Liver (tissue), 9 donors: ENCODE data around the gene ZNF639. TPM values are rescaled to one million over a fixed set of nuclear protein-coding genes. Genes with fewer than 3 reads are reported as not detected.

Experiments
- DNase-seq: peaks from one replicate; pipeline ENCODE4 v3.0.0-alpha.2; 2017; ENCODE audit warnings: low spot score
- H3K27ac ChIP-seq, 2 donors: one replicate each; pipeline ENCODE4 v1.7.0; 2013; ENCODE audit warnings: inconsistent platforms in 2 of 2, low read length in 2 of 2, control low read depth in 1 of 2, low read depth in 1 of 2, mild to moderate bottlenecking in 1 of 2
- H3K27me3 ChIP-seq, 4 donors: one replicate each; pipeline versions ENCODE4 v1.6.1 to v1.7.0; 2013; ENCODE audit warnings: low read length in 3 of 4, inconsistent platforms in 1 of 4, mild to moderate bottlenecking in 1 of 4, moderate library complexity in 1 of 4; ENCODE audit not compliant: control insufficient read depth in 4 of 4, insufficient read depth in 4 of 4
- H3K36me3 ChIP-seq, 4 donors: one replicate each; pipeline versions ENCODE4 v1.6.1 to v1.7.0; 2013; ENCODE audit warnings: low read length in 3 of 4, mild to moderate bottlenecking in 3 of 4, low read depth in 1 of 4, moderate library complexity in 1 of 4; ENCODE audit not compliant: control insufficient read depth in 4 of 4, insufficient read depth in 3 of 4
- H3K4me1 ChIP-seq, 4 donors: one replicate each; pipeline versions ENCODE4 v1.6.1 to v1.7.0; 2013; ENCODE audit warnings: low read length in 3 of 4, mild to moderate bottlenecking in 3 of 4, moderate library complexity in 1 of 4; ENCODE audit not compliant: control insufficient read depth in 4 of 4, insufficient read depth in 4 of 4
- H3K4me3 ChIP-seq, 3 donors: one replicate each; pipeline versions ENCODE4 v1.6.1 to v1.7.0; 2013; ENCODE audit warnings: low read length in 3 of 3, control low read depth in 1 of 3, low read depth in 1 of 3, mild to moderate bottlenecking in 1 of 3
- H3K9ac ChIP-seq, 2 donors: one replicate each; pipeline ENCODE4 v1.7.0; 2013; ENCODE audit warnings: low read length in 2 of 2, mild to moderate bottlenecking in 2 of 2, moderate library complexity in 2 of 2, control low read depth in 1 of 2, low read depth in 1 of 2
- H3K9me3 ChIP-seq, 4 donors: one replicate each; pipeline versions ENCODE4 v1.6.1 to v1.7.0; 2013; ENCODE audit warnings: low read length in 3 of 4; ENCODE audit not compliant: control insufficient read depth in 4 of 4
- CTCF ChIP-seq: fragments of 150-350 bp; IDR thresholded peaks from 2 replicates; pipeline ENCODE4 v1.5.1; 2017; ENCODE audit warnings: improper control_type of control experiment, low read depth, low read length; ENCODE audit not compliant: missing input control
- EGR1 ChIP-seq, 2 donors: IDR thresholded peaks; 2 replicates each; pipeline ENCODE4 v1.6.1; 2016 to 2018; ENCODE audit warnings: antibody characterized with exemption in 2 of 2, low read depth in 2 of 2
- FOXA1 ChIP-seq: IDR thresholded peaks from 2 replicates; pipeline ENCODE4 v1.6.1; 2016; ENCODE audit warnings: antibody characterized with exemption
- FOXA2 ChIP-seq: IDR thresholded peaks from 2 replicates; pipeline ENCODE4 v1.6.1; 2016; ENCODE audit warnings: antibody characterized with exemption
- GABPA ChIP-seq, 2 donors: IDR thresholded peaks in 1 of 2; conservative IDR thresholded peaks in 1 of 2; 2 replicates each; pipeline ENCODE4 v1.6.1; 2016; ENCODE audit warnings: antibody characterized with exemption in 2 of 2, mild to moderate bottlenecking in 1 of 2, moderate library complexity in 1 of 2
- HNF4A ChIP-seq, 2 donors: conservative IDR thresholded peaks; 2 replicates each; pipeline ENCODE4 v1.6.1; 2016; ENCODE audit warnings: antibody characterized with exemption in 2 of 2, mild to moderate bottlenecking in 2 of 2
- HNF4G ChIP-seq: IDR thresholded peaks from 2 replicates; pipeline ENCODE4 v1.6.1; 2016; ENCODE audit warnings: antibody characterized with exemption
- JUND ChIP-seq, 2 donors: IDR thresholded peaks; 2 replicates each; pipeline ENCODE4 v1.6.1; 2016; ENCODE audit warnings: antibody characterized with exemption in 2 of 2
- MAX ChIP-seq: IDR thresholded peaks from 2 replicates; pipeline ENCODE4 v1.6.1; 2016; ENCODE audit warnings: antibody characterized with exemption
- NR2F2 ChIP-seq: IDR thresholded peaks from 2 replicates; pipeline ENCODE4 v1.6.1; 2016; ENCODE audit warnings: antibody characterized with exemption
- RAD21 ChIP-seq, 2 donors: IDR thresholded peaks; 2 replicates each; pipeline ENCODE4 v1.6.1; 2016; ENCODE audit warnings: antibody characterized with exemption in 2 of 2, mild to moderate bottlenecking in 2 of 2
- RXRA ChIP-seq, 2 donors: IDR thresholded peaks; 2 replicates each; pipeline ENCODE4 v1.6.1; 2017 to 2018; ENCODE audit warnings: antibody characterized with exemption in 2 of 2, mild to moderate bottlenecking in 1 of 2
- SP1 ChIP-seq: IDR thresholded peaks from 2 replicates; pipeline ENCODE4 v1.6.1; 2018; ENCODE audit warnings: antibody characterized with exemption, mild to moderate bottlenecking
- YY1 ChIP-seq: IDR thresholded peaks from 2 replicates; pipeline ENCODE4 v1.6.1; 2016; ENCODE audit warnings: antibody characterized with exemption, mild to moderate bottlenecking
- ZBTB33 ChIP-seq: IDR thresholded peaks from 2 replicates; pipeline ENCODE4 v1.6.1; 2016; ENCODE audit warnings: antibody characterized with exemption
- WGBS: extraction: QIAGEN DNeasy Blood & Tissue Kit; methylation state at CpG from one replicate; pipeline ENCODE4 v1.1.7; 2013; 5-methylcytosine and 5-hydroxymethylcytosine counted together
- polyA plus RNA-seq, 2 donors: library from polyadenylated mRNA; stranded (reverse) in 1 of 2; unstranded in 1 of 2; fragments of 200-250 nt in 1 of 2; fragments of >200 nt in 1 of 2; fragmentation: Nextera tagmentation in 1 of 2; extraction: Ambion mirVana in 1 of 2; gene quantifications; one replicate each; pipeline versions ENCODE4 v1.2.1 to v1.2.3, GENCODE V29; 2013 to 2015
- total RNA-seq, 2 donors: library from RNA; depleted of rRNA; stranded (reverse); fragments of >200 nt; gene quantifications; one replicate each; pipeline ENCODE4 v1.2.3, GENCODE V29; 2014
- donor health status: healthy.
- donor health status: healthy.
- donor health status: healthy.
- donor health status: healthy.
- donor health status: healthy.

The ZNF639 gene
- total and polyA plus RNA-seq, 4 donors, result 8.7 to 23.4 (median 16.3) TPM

- no peaks in the 10 kb centered on the region for H3K9me3 ChIP-seq
- no peak for TF ChIP-seq SP1
- no peak for TF ChIP-seq EGR1 (IDR thresholded peaks at IDR 0.05; ENCODE audit: low read depth in 2 of 2)
- TF ChIP-seq YY1, result no peak
- TF ChIP-seq JUND (IDR thresholded peaks at IDR 0.05), result no peak
- no peak for TF ChIP-seq RXRA (IDR thresholded peaks at IDR 0.05)
- no peak for TF ChIP-seq MAX
- H3K4me3 ChIP-seq, result no peak overlapping the region
- 96% methylated on average over 1 of the region's 1 CpG for WGBS
- no peak overlapping the region for H3K27ac ChIP-seq
- H3K27me3 ChIP-seq, result no peaks in the 10 kb centered on the region
- H3K36me3 ChIP-seq, result peaks cover 0 to 30% (median 24%) of the 10 kb centered on the region in 4 donors
- H3K4me1 ChIP-seq, result no peaks in the 10 kb centered on the region
- DNase-seq, result no peak
- H3K9ac ChIP-seq, result no peak overlapping the region
Measured at GRCh38 chr3:179369621-179370020, 46.8 kb downstream of the ZNF639 start.

- over 99% methylated on average over 6 of the region's 6 CpGs for WGBS
- no peak for DNase-seq
- peaks cover under 1 to 23% (median 21%) of the 10 kb centered on the region in 4 donors for H3K36me3 ChIP-seq
- no peaks in the 10 kb centered on the region for H3K4me1 ChIP-seq
- no peak overlapping the region for H3K9ac ChIP-seq
- H3K4me3 ChIP-seq, result no peak overlapping the region
- no peak overlapping the region for H3K27ac ChIP-seq
- no peaks in the 10 kb centered on the region for H3K27me3 ChIP-seq
- TF ChIP-seq HNF4G (no peak), HNF4A (conservative IDR thresholded peaks at IDR 0.05) (no peak), RAD21 (IDR thresholded peaks at IDR 0.05) (no peak), JUND (IDR thresholded peaks at IDR 0.05) (no peak), SP1 (no peak), NR2F2 (no peak), FOXA2 (no peak), FOXA1 (no peak), CTCF (no peak), YY1 (no peak), MAX (no peak)
- H3K9me3 ChIP-seq, result no peaks in the 10 kb centered on the region
Measured at GRCh38 chr3:179373938-179374337, 51.1 kb downstream of the ZNF639 start.

GRCh38 chr3:179375091-179375999 lies 52.5 kb downstream of the ZNF639 start:
- Histone ChIP-seq H3K9me3 (no peaks in the 10 kb centered on the region), H3K36me3 (peaks cover 2 to 28% (median 25%) of the 10 kb centered on the region in 4 donors), H3K4me1 (no peaks in the 10 kb centered on the region), H3K27ac (no peak overlapping the region), H3K4me3 (no peak overlapping the region), H3K27me3 (no peaks in the 10 kb centered on the region), H3K9ac (no peak overlapping the region)
- TF ChIP-seq HNF4A (conservative IDR thresholded peaks at IDR 0.05) (no peak), ZBTB33 (no peak), GABPA (IDR thresholded peaks at IDR 0.05 in 1 of 2, conservative IDR thresholded peaks at IDR 0.05 in 1 of 2) (no peak), RAD21 (IDR thresholded peaks at IDR 0.05) (no peak), EGR1 (IDR thresholded peaks at IDR 0.05; ENCODE audit: low read depth in 2 of 2) (no peak), MAX (no peak), FOXA1 (no peak), HNF4G (no peak)
- WGBS, result 90% methylated on average over 12 of the region's 12 CpGs
- no peak for DNase-seq
